Brain microvascular endothelial cell (primary cell): ENCODE measurements around the gene THOC6.

Experiments used
- DNase-seq: peaks from one replicate; pipeline ENCODE4 v3.0.0-alpha.2; 2020
- H3K27ac ChIP-seq: fragments of 250-450 bp; sonication (Bioruptor Pico); 2 replicates; pipeline ENCODE4 v1.5.1; 2020; ENCODE audit warnings: mild to moderate bottlenecking, moderate library complexity
- H3K27me3 ChIP-seq: fragments of 250-450 bp; sonication (Bioruptor Pico); replicated peaks from 2 replicates; pipeline ENCODE4 v1.5.1; 2020; ENCODE audit warnings: mild to moderate bottlenecking
- H3K36me3 ChIP-seq: fragments of 250-450 bp; sonication (Bioruptor Pico); replicated peaks from 2 replicates; pipeline ENCODE4 v1.5.1; 2020; ENCODE audit warnings: mild to moderate bottlenecking
- H3K4me3 ChIP-seq: 2 replicates; pipeline ENCODE4 v1.5.1; 2011; ENCODE audit warnings: low read depth, mild to moderate bottlenecking, control low read depth, low read length, moderate library complexity
- in situ Hi-C: cut with HindIII; loops from 2 replicates; pipeline ENCODE4 v1.10.0; 2017; ENCODE audit warnings: low sequenced_read_pairs, low pct_ligation_motif_present
- TF ChIP-seq, protein P1 (sequence below): IDR thresholded peaks from 2 replicates; pipeline ENCODE4 v1.5.1; 2011; ENCODE audit warnings: low read depth, mild to moderate bottlenecking, moderate library complexity, low read length, control low read depth, inconsistent platforms; ENCODE audit errors: missing control alignments

Gene THOC6

DNA sequence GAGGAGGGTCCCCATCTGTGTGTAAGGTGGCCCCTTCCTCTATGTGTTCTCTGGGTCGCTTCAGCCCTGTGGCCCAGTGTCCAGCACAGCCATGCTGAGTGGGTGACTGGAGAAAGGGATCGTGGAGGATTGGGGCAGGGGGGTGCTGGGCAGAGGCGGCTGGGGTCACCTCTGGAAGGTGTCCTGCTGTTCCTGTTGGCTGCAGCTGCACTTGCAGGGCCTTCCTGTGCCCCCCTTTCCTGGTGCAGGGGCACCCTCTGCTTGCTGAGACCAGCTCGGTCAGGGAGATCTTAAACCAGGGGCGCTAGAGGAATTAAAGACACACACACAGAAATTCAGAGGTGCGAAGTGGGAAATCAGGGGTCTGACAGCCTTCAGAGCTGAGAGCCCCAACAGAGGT is 52.7 kb downstream of the THOC6 start:
- in situ Hi-C loops: no loop called here
- Histone ChIP-seq H3K36me3 (no peaks in the 10 kb centered on the region), H3K27me3 (peaks cover 2% of the 10 kb centered on the region), H3K4me3 (no peak overlapping the region), H3K27ac (no peak overlapping the region)
- TF ChIP-seq, protein P1, sequence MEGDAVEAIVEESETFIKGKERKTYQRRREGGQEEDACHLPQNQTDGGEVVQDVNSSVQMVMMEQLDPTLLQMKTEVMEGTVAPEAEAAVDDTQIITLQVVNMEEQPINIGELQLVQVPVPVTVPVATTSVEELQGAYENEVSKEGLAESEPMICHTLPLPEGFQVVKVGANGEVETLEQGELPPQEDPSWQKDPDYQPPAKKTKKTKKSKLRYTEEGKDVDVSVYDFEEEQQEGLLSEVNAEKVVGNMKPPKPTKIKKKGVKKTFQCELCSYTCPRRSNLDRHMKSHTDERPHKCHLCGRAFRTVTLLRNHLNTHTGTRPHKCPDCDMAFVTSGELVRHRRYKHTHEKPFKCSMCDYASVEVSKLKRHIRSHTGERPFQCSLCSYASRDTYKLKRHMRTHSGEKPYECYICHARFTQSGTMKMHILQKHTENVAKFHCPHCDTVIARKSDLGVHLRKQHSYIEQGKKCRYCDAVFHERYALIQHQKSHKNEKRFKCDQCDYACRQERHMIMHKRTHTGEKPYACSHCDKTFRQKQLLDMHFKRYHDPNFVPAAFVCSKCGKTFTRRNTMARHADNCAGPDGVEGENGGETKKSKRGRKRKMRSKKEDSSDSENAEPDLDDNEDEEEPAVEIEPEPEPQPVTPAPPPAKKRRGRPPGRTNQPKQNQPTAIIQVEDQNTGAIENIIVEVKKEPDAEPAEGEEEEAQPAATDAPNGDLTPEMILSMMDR: no peak
- no peak for DNase-seq
